HepG2 (cell line): Measurements from ENCODE around the gene DUSP8. TPM values are rescaled to one million over a fixed set of nuclear protein-coding genes. Genes with fewer than 3 reads are reported as not detected.

Experiments used
- ATAC-seq: fragments of 200-7000 bp; cut with Tn5 transposase; 3 replicates; pipeline ENCODE4 v1.9.1; 2020; ENCODE audit warnings: mild to moderate bottlenecking, moderate library complexity
- BruUV-seq: library from RNA; stranded (reverse); fragments of 400-500 nt; replicated peaks from 2 replicates; lab custom pipeline; 2021; lab: Mats Ljungman, UMichigan
- CTCF ChIA-PET: fragments of 300-600 bp; formaldehyde crosslinking; extraction: SDS; loops from one replicate; lab custom pipeline; 2021; ENCODE audit warnings: low total read pairs, inconsistent platforms, low intra/inter-chr PET ratio; lab: Yijun Ruan, JAX
- POLR2A ChIA-PET: fragments of 350-600 bp; sonication (Branson Sonifier 250); formaldehyde crosslinking; loops from one replicate; lab custom pipeline; 2020; ENCODE audit warnings: antibody characterized with exemption, inconsistent platforms; lab: Yijun Ruan, JAX
- DNase-seq: peaks from one replicate; pipeline ENCODE4 v3.0.0-alpha.2; 2015; ENCODE audit warnings: low spot score
- FAIRE-seq: peaks from 3 replicates; lab custom pipeline; 2011; peaks lifted over from hg19 to GRCh38; lab: Jason Lieb, UNC
- H2AFZ ChIP-seq: one replicate; pipeline ENCODE4 v1.6.1; 2011; ENCODE audit warnings: low read length, inconsistent platforms
- H3K27ac ChIP-seq: fragments of 300-600 bp; 3 replicates; pipeline ENCODE4 v1.8.0; 2011; ENCODE audit warnings: mixed run types, mild to moderate bottlenecking, mixed read lengths, low read length, inconsistent platforms; ENCODE audit not compliant: insufficient read depth; ENCODE audit errors: extremely low read length
- H3K27me3 ChIP-seq, 2 experiments: fragments of 200-600 bp in 1 of 2; 2 replicates in 1 of 2; 3 replicates in 1 of 2; pipeline versions ENCODE4 v1.6.0 to v1.8.0; 2011; ENCODE audit warnings: low read length in 2 of 2, mild to moderate bottlenecking in 2 of 2, moderate library complexity in 2 of 2, inconsistent platforms in 1 of 2; ENCODE audit not compliant: insufficient read depth in 2 of 2, control insufficient read depth in 1 of 2
- H3K36me3 ChIP-seq, 2 experiments: fragments of 200-600 bp in 1 of 2; replicated peaks in 1 of 2; 2 replicates in 1 of 2; 3 replicates in 1 of 2; pipeline versions ENCODE4 v1.5.1 to v1.8.0; 2011; ENCODE audit warnings: low read length in 2 of 2, inconsistent platforms in 1 of 2; ENCODE audit not compliant: insufficient read depth in 2 of 2, control insufficient read depth in 1 of 2
- H3K4me1 ChIP-seq: 2 replicates; pipeline ENCODE4 v1.5.1; 2012; ENCODE audit warnings: low read length, inconsistent platforms; ENCODE audit not compliant: insufficient read depth
- H3K4me2 ChIP-seq: 2 replicates; pipeline ENCODE4 v1.6.0; 2011; ENCODE audit warnings: low read depth, low read length, inconsistent platforms
- H3K4me3 ChIP-seq, 3 experiments: fragments of 200-600 bp in 1 of 3; sonication (generic), shearing (Covaris generic) in 1 of 3; replicated peaks in 1 of 3; 2 replicates each; pipeline ENCODE4 v1.5.1; 2011 to 2016; ENCODE audit warnings: low read length in 3 of 3, inconsistent platforms in 2 of 3, low read depth in 2 of 3, mild to moderate bottlenecking in 2 of 3, control low read depth in 1 of 3, mixed read lengths in 1 of 3; ENCODE audit not compliant: insufficient read depth in 1 of 3
- H3K79me2 ChIP-seq: one replicate; pipeline ENCODE4 v1.6.1; 2011; ENCODE audit warnings: low read length, inconsistent platforms; ENCODE audit not compliant: insufficient read depth
- H3K9ac ChIP-seq: 2 replicates; pipeline ENCODE4 v1.6.0; 2011; ENCODE audit warnings: mild to moderate bottlenecking, low read depth, low read length, inconsistent platforms; ENCODE audit not compliant: insufficient read depth
- H3K9me3 ChIP-seq: 2 replicates; pipeline ENCODE4 v1.5.1; 2012; ENCODE audit warnings: mild to moderate bottlenecking, low read length
- H4K20me1 ChIP-seq: 2 replicates; pipeline ENCODE4 v1.6.0; 2011; ENCODE audit warnings: inconsistent platforms, mild to moderate bottlenecking, low read length, moderate library complexity; ENCODE audit not compliant: insufficient read depth
- ARID2 ChIP-seq: sonication (generic); formaldehyde crosslinking; IDR thresholded peaks from 2 replicates; pipeline ENCODE4 v1.8.1; 2022; ENCODE audit warnings: mild to moderate bottlenecking, missing genetic modification reagents, borderline replicate concordance
- ATF7-NPFF ChIP-seq: sonication (generic); formaldehyde crosslinking; IDR thresholded peaks from 2 replicates; pipeline ENCODE4 v1.8.1; 2023; ENCODE audit warnings: mild to moderate bottlenecking, low read depth, missing genetic modification reagents, moderate library complexity
- CEBPG ChIP-seq: IDR thresholded peaks from 2 replicates; pipeline ENCODE4 v1.6.1; 2016
- KLF6 ChIP-seq: IDR thresholded peaks from 2 replicates; pipeline ENCODE4 v1.8.0; 2016; ENCODE audit warnings: missing biosample characterization, missing genetic modification reagents
- MEIS1 ChIP-seq: sonication (generic); formaldehyde crosslinking; IDR thresholded peaks from 2 replicates; pipeline ENCODE4 v1.9.0; 2021; ENCODE audit warnings: mild to moderate bottlenecking, missing genetic modification reagents, moderate library complexity, borderline replicate concordance
- MTF2 ChIP-seq: sonication (generic); formaldehyde crosslinking; IDR thresholded peaks from 2 replicates; pipeline ENCODE4 v1.5.0; 2020; ENCODE audit warnings: missing genetic modification reagents, borderline replicate concordance
- NFIB ChIP-seq: sonication (generic); formaldehyde crosslinking; IDR thresholded peaks from 2 replicates; pipeline ENCODE4 v1.9.0; 2021; ENCODE audit warnings: missing genetic modification reagents, mild to moderate bottlenecking, borderline replicate concordance
- NFKB2 ChIP-seq: sonication (generic); formaldehyde crosslinking; IDR thresholded peaks from 2 replicates; pipeline ENCODE4 v1.4.0; 2020; ENCODE audit warnings: missing genetic modification reagents, borderline replicate concordance
- NR2C2 ChIP-seq: sonication (generic); formaldehyde crosslinking; IDR thresholded peaks from 2 replicates; pipeline ENCODE4 v1.4.0; 2020; ENCODE audit warnings: missing genetic modification reagents, mild to moderate bottlenecking, moderate library complexity, borderline replicate concordance
- NR2F6 ChIP-seq, 2 experiments: IDR thresholded peaks; 2 replicates each; pipeline ENCODE4 v1.6.1; 2016; ENCODE audit warnings: antibody characterized with exemption in 1 of 2, mild to moderate bottlenecking in 1 of 2
- PITX1 ChIP-seq: sonication (generic); formaldehyde crosslinking; IDR thresholded peaks from 2 replicates; pipeline ENCODE4 v1.5.1; 2020; ENCODE audit warnings: mild to moderate bottlenecking, missing genetic modification reagents
- RNF2 ChIP-seq: fragments of 450-650 bp; conservative IDR thresholded peaks from 2 replicates; pipeline ENCODE4 v1.6.1; 2016; ENCODE audit warnings: low read depth
- SP140L ChIP-seq: sonication (generic); formaldehyde crosslinking; IDR thresholded peaks from 2 replicates; pipeline ENCODE4 v1.4.0; 2020; ENCODE audit warnings: missing genetic modification reagents, borderline replicate concordance
- WIZ ChIP-seq: sonication (generic); formaldehyde crosslinking; IDR thresholded peaks from 2 replicates; pipeline ENCODE4 v1.5.1; 2020; ENCODE audit warnings: mild to moderate bottlenecking, missing genetic modification reagents
- ZC3H13 ChIP-seq: sonication (generic); formaldehyde crosslinking; IDR thresholded peaks from 2 replicates; pipeline ENCODE4 v1.8.1; 2023; ENCODE audit warnings: mild to moderate bottlenecking, missing genetic modification reagents, moderate library complexity
- ZNF34 ChIP-seq: sonication (generic); formaldehyde crosslinking; IDR thresholded peaks from 2 replicates; pipeline ENCODE4 v1.4.0; 2020; ENCODE audit warnings: mild to moderate bottlenecking, missing genetic modification reagents, borderline replicate concordance
- ZNF709 ChIP-seq: sonication (generic); formaldehyde crosslinking; IDR thresholded peaks from 2 replicates; pipeline ENCODE4 v1.5.0; 2020; ENCODE audit warnings: mild to moderate bottlenecking, missing genetic modification reagents
- ZNF713 ChIP-seq: sonication (generic); formaldehyde crosslinking; IDR thresholded peaks from 2 replicates; pipeline ENCODE4 v1.4.0; 2020; ENCODE audit warnings: mild to moderate bottlenecking, missing genetic modification reagents
- WGBS: methylation state at CpG from one replicate; pipeline ENCODE4 v1.1.6; 2017; ENCODE audit warnings: low lambda C conversion rate; 5-methylcytosine and 5-hydroxymethylcytosine counted together
- in situ Hi-C: cut with HindIII; loops from 2 replicates; pipeline ENCODE4 v1.10.0; 2017; ENCODE audit warnings: low pct_unique_long_range_greater_than_20kb; ENCODE audit not compliant: extremely low pct_ligation_motif_present
- intact Hi-C: fragments of 100-400 bp; cut with micrococcal nuclease; formaldehyde crosslinking; loops from one replicate; pipeline ENCODE4 v1.10.0; 2022; ENCODE audit not compliant: unreplicated experiment
- polyA plus RNA-seq, 8 experiments: library from polyadenylated mRNA; depleted of rRNA in 3 of 8; stranded (reverse) in 7 of 8; unstranded in 1 of 8; fragments of >200 nt; fragmentation: Illumina TruSeq in 4 of 8; extraction: Trizol in 4 of 8; gene quantifications; 2 replicates each; pipeline versions ENCODE4 v1.2.1 to v1.2.3, GENCODE V29; 2011 to 2016; ENCODE audit warnings: low read depth in 4 of 8, missing spikeins in 1 of 8, mixed read lengths in 1 of 8; ENCODE audit not compliant: insufficient read depth in 1 of 8
- total RNA-seq, 5 experiments: library from RNA; depleted of rRNA; stranded (reverse); fragments of >200 nt; fragmentation: Illumina TruSeq; extraction: Trizol; gene quantifications; 2 replicates each; pipeline ENCODE4 v1.2.3, GENCODE V29; 2016; ENCODE audit warnings: low read depth in 1 of 5
- TF ChIP-seq, protein P1 (sequence below): sonication (generic); formaldehyde crosslinking; IDR thresholded peaks from 2 replicates; pipeline ENCODE4 v1.4.0; 2020; ENCODE audit warnings: missing genetic modification reagents; ENCODE audit errors: not compliant biosample characterization
- TF ChIP-seq, protein P2 (sequence below): sonication (generic); formaldehyde crosslinking; IDR thresholded peaks from 2 replicates; pipeline ENCODE4 v1.8.0; 2022; ENCODE audit warnings: low read depth, missing genetic modification reagents
- TF ChIP-seq, protein P3 (sequence below): sonication (generic); formaldehyde crosslinking; IDR thresholded peaks from 2 replicates; pipeline ENCODE4 v1.4.0; 2020; ENCODE audit warnings: mild to moderate bottlenecking, missing genetic modification reagents

Gene DUSP8
- total and polyA plus RNA-seq, 2 of the 13 experiments (the other 11 are each of a cell fraction or from before 2014, with no cell fraction given), result 1.8 to 8.0 TPM

DNA sequence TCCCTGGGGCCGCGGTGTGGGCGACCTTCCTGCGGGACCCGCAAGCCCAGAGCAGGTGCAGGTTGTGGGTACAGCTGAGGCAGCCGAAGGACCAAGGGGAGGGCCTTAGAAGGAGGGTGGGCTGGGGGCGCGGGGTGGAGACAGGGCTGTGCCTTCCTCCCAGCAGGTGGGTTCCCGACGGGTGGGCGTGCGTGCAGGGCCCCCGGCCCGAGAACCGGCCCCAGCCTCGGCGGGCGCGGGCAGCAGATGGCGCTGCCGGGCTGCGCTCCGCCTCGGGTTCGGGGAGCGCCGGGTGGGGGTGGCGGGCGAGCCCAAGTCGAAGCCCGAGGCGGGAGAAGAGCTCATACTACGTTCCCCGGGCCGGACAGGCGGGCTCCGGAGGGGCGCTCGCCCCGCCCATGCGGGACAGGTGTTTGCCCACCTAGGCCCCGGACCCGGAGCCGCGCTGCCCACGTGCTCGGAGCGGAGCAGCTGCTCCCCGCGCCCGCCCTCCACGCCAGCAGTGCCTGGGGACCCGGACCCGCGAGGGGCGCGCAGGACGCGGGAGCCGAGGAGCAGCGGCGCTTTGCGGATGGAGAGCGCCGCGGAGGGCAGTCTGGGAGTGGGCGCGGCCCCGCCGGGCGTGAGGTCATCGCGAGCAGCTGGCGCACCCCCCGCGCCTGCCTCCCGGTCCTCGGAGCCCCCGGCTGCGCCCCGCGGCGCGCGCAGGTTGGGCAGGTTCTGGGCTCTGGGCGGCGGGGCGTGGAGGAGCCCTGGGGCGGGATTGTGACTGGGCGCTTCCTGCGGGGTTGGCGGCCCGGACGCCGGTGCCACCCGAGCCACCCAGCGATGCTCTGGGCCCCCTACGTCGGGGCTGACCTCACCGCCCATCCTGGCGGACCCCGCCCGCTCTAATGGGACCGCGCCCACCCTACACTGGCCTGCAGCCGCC is 25.3 kb downstream of the DUSP8 start:
- Histone ChIP-seq H3K4me1 (peaks cover 8% of the 10 kb centered on the region), H3K9me3 (no peaks in the 10 kb centered on the region), H3K9ac (no peak overlapping the region), H3K36me3 (no peaks in the 10 kb centered on the region), H3K27me3 (peaks cover 34 to 67% of the 10 kb centered on the region in 2 experiments; a peak in 4 of 5 replicates), H3K4me3 (peak overlapping the region; percentile 3 to 63 (median 40); a peak in 4 of 6 replicates), H3K79me2 (no peaks in the 10 kb centered on the region), H3K4me2 (peak overlapping the region; percentile 60), H2AFZ (no peak overlapping the region), H3K27ac (no peak overlapping the region), H4K20me1 (no peaks in the 10 kb centered on the region)
- 2% methylated on average over 9 of the region's 106 CpGs for WGBS
- peak; percentile 59 for ATAC-seq
- CTCF ChIA-PET, result interaction anchor here (1.4 to 2.7 kb wide), 2 partner anchors 27 to 82 kb away, joined by 6 to 17 read pairs; partner anchors contain the start of gene KRTAP5-5
- POLR2A ChIA-PET, result interaction anchor here (1.0 kb wide), 1 partner anchor 28 kb away, joined by 4 read pairs; no protein-coding TSS in a partner anchor
- FAIRE-seq, result no peak
- DNase-seq, result no peak
- intact Hi-C loops, result loop anchor here (5.0 kb wide), 1 partner anchor 80 kb away; the partner anchor contains the start of gene KRTAP5-5
- BruUV-seq, result no TSS peak
- in situ Hi-C loops, result no loop called here
- TF ChIP-seq, protein P1, sequence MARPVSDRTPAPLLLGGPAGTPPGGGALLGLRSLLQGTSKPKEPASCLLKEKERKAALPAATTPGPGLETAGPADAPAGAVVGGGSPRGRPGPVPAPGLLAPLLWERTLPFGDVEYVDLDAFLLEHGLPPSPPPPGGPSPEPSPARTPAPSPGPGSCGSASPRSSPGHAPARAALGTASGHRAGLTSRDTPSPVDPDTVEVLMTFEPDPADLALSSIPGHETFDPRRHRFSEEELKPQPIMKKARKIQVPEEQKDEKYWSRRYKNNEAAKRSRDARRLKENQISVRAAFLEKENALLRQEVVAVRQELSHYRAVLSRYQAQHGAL (CRISPR knock-in tag), result no peak
- TF ChIP-seq MEIS1 (CRISPR knock-in tag) (no peak), NFIB (no peak), NR2C2 (CRISPR knock-in tag) (no peak), ZNF709 (CRISPR knock-in tag) (no peak), WIZ (CRISPR knock-in tag) (no peak), ATF7-NPFF (CRISPR knock-in tag) (no peak), ARID2 (CRISPR knock-in tag) (no peak), RNF2 (0 out of 2 replicates have a peak, but pooled peaks have one; percentile 59), SP140L (CRISPR knock-in tag) (no peak), ZNF34 (CRISPR knock-in tag) (no peak), PITX1 (CRISPR knock-in tag) (no peak), NR2F6 (IDR thresholded peaks at IDR 0.05) (no peak), NR2F6 (CRISPR knock-in tag; IDR thresholded peaks at IDR 0.05) (no peak), ZNF713 (CRISPR knock-in tag) (no peak), MTF2 (CRISPR knock-in tag) (peak; percentile 93), NFKB2 (CRISPR knock-in tag) (no peak), ZC3H13 (CRISPR knock-in tag) (no peak), KLF6 (CRISPR knock-in tag) (no peak), CEBPG (no peak)
- TF ChIP-seq, protein P2, sequence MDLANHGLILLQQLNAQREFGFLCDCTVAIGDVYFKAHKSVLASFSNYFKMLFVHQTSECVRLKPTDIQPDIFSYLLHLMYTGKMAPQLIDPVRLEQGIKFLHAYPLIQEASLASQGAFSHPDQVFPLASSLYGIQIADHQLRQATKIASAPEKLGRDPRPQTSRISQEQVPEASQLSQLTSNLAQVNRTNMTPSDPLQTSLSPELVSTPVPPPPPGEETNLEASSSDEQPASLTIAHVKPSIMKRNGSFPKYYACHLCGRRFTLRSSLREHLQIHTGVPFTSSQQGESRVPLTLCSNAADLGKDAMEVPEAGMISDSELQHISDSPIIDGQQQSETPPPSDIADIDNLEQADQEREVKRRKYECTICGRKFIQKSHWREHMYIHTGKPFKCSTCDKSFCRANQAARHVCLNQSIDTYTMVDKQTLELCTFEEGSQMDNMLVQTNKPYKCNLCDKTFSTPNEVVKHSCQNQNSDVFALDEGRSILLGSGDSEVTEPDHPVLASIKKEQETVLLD (CRISPR knock-in tag), result no peak
- TF ChIP-seq, protein P3, sequence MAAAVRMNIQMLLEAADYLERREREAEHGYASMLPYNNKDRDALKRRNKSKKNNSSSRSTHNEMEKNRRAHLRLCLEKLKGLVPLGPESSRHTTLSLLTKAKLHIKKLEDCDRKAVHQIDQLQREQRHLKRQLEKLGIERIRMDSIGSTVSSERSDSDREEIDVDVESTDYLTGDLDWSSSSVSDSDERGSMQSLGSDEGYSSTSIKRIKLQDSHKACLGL, result no peak
